A549 (cell line): ENCODE data around the gene GNPTG. TPM values are rescaled to one million over a fixed set of nuclear protein-coding genes. Genes with fewer than 3 reads are reported as not detected.

Experiments
- ATAC-seq, 2 experiments: fragments of 200-7000 bp in 1 of 2; fragments of >200 bp in 1 of 2; cut with Nextera tagmentation in 1 of 2; cut with Tn5 transposase in 1 of 2; 3 replicates each; pipeline versions ENCODE4 v1.8.0 to v1.9.1; 2018 to 2020; ENCODE audit warnings: mild to moderate bottlenecking in 1 of 2, moderate library complexity in 1 of 2
- CTCF ChIA-PET: fragments of 300-600 bp; sonication (Branson Sonifier 250); formaldehyde crosslinking; extraction: SDS; loops from one replicate; lab custom pipeline; 2021; ENCODE audit warnings: antibody characterized with exemption, inconsistent platforms; lab: Yijun Ruan, JAX
- POLR2A ChIA-PET: fragments of 350-600 bp; formaldehyde crosslinking; extraction: SDS; loops from one replicate; lab custom pipeline; 2021; ENCODE audit warnings: antibody characterized with exemption, inconsistent platforms; lab: Yijun Ruan, JAX
- DNase-seq, 2 experiments: peaks; one replicate each; pipeline versions ENCODE4 v3.0.0 to v3.0.0-alpha.2; 2011 to 2016; ENCODE audit warnings: low read depth in 1 of 2, low spot score in 1 of 2
- FAIRE-seq: peaks from 2 replicates; lab custom pipeline; 2011; peaks lifted over from hg19 to GRCh38; lab: Jason Lieb, UNC
- H3K27ac ChIP-seq, 2 experiments: fragments of >200 bp; sonication (Bioruptor Twin); formaldehyde crosslinking; 3 replicates each; pipeline ENCODE4 v1.5.1; 2016 to 2017
- H3K4me1 ChIP-seq: fragments of >200 bp; sonication (Bioruptor Twin); formaldehyde crosslinking; 3 replicates; pipeline ENCODE4 v1.6.1; 2016
- H3K4me2 ChIP-seq: fragments of >200 bp; sonication (Bioruptor Twin); formaldehyde crosslinking; 3 replicates; pipeline ENCODE4 v1.6.1; 2016
- H3K4me3 ChIP-seq: fragments of >200 bp; sonication (Bioruptor Twin); formaldehyde crosslinking; 3 replicates; pipeline ENCODE4 v1.5.1; 2016
- H3K9me3 ChIP-seq: fragments of >200 bp; sonication (Bioruptor Twin); formaldehyde crosslinking; 3 replicates; pipeline ENCODE4 v1.6.1; 2016
- BHLHE40 ChIP-seq: IDR thresholded peaks from 2 replicates; pipeline ENCODE4 v1.6.1; 2012; ENCODE audit warnings: low read depth, low read length, inconsistent platforms
- CBX8 ChIP-seq: fragments of 200-600 bp; sonication (generic); IDR thresholded peaks from 2 replicates; pipeline ENCODE4 v1.6.1; 2016
- CHD2 ChIP-seq: fragments of 150-350 bp; IDR thresholded peaks from 2 replicates; pipeline ENCODE4 v1.6.1; 2014; ENCODE audit warnings: low read length; ENCODE audit not compliant: partially characterized antibody
- CHD4 ChIP-seq: fragments of 200-600 bp; sonication (generic); IDR thresholded peaks from 2 replicates; pipeline ENCODE4 v1.6.1; 2016; ENCODE audit warnings: antibody characterized with exemption, mild to moderate bottlenecking, borderline replicate concordance
- EHF ChIP-seq: fragments of 250-450 bp; sonication (Bioruptor Pico); IDR thresholded peaks from 2 replicates; pipeline ENCODE4 v1.5.0; 2020; ENCODE audit warnings: mild to moderate bottlenecking
- EP300 ChIP-seq, 2 experiments: fragments of >200 bp; sonication (Bioruptor Twin); formaldehyde crosslinking; IDR thresholded peaks; 2 replicates in 1 of 2; 3 replicates in 1 of 2; pipeline ENCODE4 v1.6.1; 2016 to 2017
- FOSB ChIP-seq: fragments of 250-450 bp; sonication (Bioruptor Pico); IDR thresholded peaks from 2 replicates; pipeline ENCODE4 v1.5.0; 2020; ENCODE audit warnings: mild to moderate bottlenecking, moderate library complexity
- GATA3 ChIP-seq: IDR thresholded peaks from 2 replicates; pipeline ENCODE4 v1.6.1; 2012; ENCODE audit warnings: borderline replicate concordance
- HDAC2 ChIP-seq: fragments of 200-600 bp; sonication (generic); IDR thresholded peaks from 2 replicates; pipeline ENCODE4 v1.6.1; 2016
- HOXB13 ChIP-seq: fragments of 250-450 bp; sonication (Bioruptor Pico); IDR thresholded peaks from 2 replicates; pipeline ENCODE4 v1.5.0; 2020; ENCODE audit warnings: low read depth, mild to moderate bottlenecking, moderate library complexity
- JUNB ChIP-seq: fragments of >200 bp; sonication (Bioruptor Twin); formaldehyde crosslinking; IDR thresholded peaks from 2 replicates; pipeline ENCODE4 v1.6.1; 2016
- MAZ ChIP-seq: fragments of 150-350 bp; IDR thresholded peaks from 2 replicates; pipeline ENCODE4 v1.6.1; 2014; ENCODE audit warnings: antibody characterized with exemption, low read depth, low read length, borderline replicate concordance
- NR3C1 ChIP-seq: fragments of >200 bp; sonication (Bioruptor Twin); formaldehyde crosslinking; IDR thresholded peaks from 3 replicates; pipeline ENCODE4 v1.6.1; 2017
- RAD21 ChIP-seq, 2 experiments: fragments of >200 bp in 1 of 2; sonication (Bioruptor Twin) in 1 of 2; formaldehyde crosslinking in 1 of 2; IDR thresholded peaks in 1 of 2; conservative IDR thresholded peaks in 1 of 2; 2 replicates in 1 of 2; 3 replicates in 1 of 2; pipeline ENCODE4 v1.6.1; 2012 to 2018; ENCODE audit warnings: inconsistent platforms in 1 of 2
- SREBF2 ChIP-seq: fragments of 450-650 bp; IDR thresholded peaks from 2 replicates; pipeline ENCODE4 v1.6.1; 2014; ENCODE audit warnings: mild to moderate bottlenecking, moderate library complexity
- TP53 ChIP-seq: fragments of 250-450 bp; sonication (Bioruptor Pico); IDR thresholded peaks from 2 replicates; pipeline ENCODE4 v1.5.0; 2021; ENCODE audit warnings: mild to moderate bottlenecking, moderate library complexity
- ZC3H11A ChIP-seq: fragments of 450-650 bp; IDR thresholded peaks from 2 replicates; pipeline ENCODE4 v1.6.1; 2014; ENCODE audit warnings: antibody characterized with exemption, mild to moderate bottlenecking
- ZSCAN20 ChIP-seq: fragments of 250-450 bp; sonication (Bioruptor Pico); IDR thresholded peaks from 2 replicates; pipeline ENCODE4 v1.8.0; 2022; ENCODE audit warnings: mild to moderate bottlenecking, moderate library complexity
- WGBS: methylation state at CpG from one replicate; pipeline ENCODE4 v1.1.6; 2017; ENCODE audit errors: missing lambda C conversion rate; 5-methylcytosine and 5-hydroxymethylcytosine counted together
- polyA plus RNA-seq, 4 experiments: library from polyadenylated mRNA; depleted of rRNA in 3 of 4; stranded (reverse); fragments of >200 nt; fragmentation: RNase III in 1 of 4; extraction: RNeasy Plus Mini Kit Qiagen cat#74134 plus additional on column Dnase treatment in 1 of 4; gene quantifications; 2 replicates in 3 of 4; 3 replicates in 1 of 4; pipeline ENCODE4 v1.2.3, GENCODE V29; 2011 to 2017
- TF ChIP-seq, protein P1 (sequence below): fragments of 450-650 bp; IDR thresholded peaks from 2 replicates; pipeline ENCODE4 v1.6.1; 2014; ENCODE audit warnings: antibody characterized with exemption
- TF ChIP-seq, protein P2 (sequence below): IDR thresholded peaks from 2 replicates; pipeline ENCODE4 v1.6.1; 2012; ENCODE audit warnings: low read depth, borderline replicate concordance
- TF ChIP-seq, protein P3 (sequence below): fragments of >200 bp; sonication (Bioruptor Twin); formaldehyde crosslinking; IDR thresholded peaks from 3 replicates; pipeline ENCODE4 v1.5.1; 2016
- TF ChIP-seq, protein P4 (sequence below): IDR thresholded peaks from 2 replicates; pipeline ENCODE4 v1.6.1; 2012

GNPTG gene
- polyA plus RNA-seq, 2 of the 4 experiments (the other 2 are of a cell fraction), result 23.4 to 24.2 TPM

DNA sequence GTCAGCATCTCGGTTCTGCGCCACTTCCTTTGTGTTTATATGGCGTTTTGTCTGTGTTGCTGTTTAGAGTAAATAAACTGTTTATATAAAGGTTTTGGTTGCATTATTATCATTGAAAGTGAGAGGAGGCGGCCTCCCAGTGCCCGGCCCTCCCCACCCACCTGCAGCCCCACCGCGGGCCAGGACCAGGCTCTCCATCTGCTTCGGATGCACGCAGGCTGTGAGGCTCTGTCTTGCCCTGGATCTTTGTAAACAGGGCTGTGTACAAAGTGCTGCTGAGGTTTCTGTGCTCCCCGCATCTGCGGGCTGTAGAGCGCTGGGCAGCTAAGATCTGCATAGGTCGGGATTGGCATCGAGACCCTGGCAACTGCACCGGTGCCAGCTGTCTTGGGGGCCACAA lies 26.5 kb upstream of the GNPTG start:
- CTCF ChIA-PET, result interaction anchor here (0.8 to 6.1 kb wide), 4 partner anchors 12 to 78 kb away, joined by 3 to 44 read pairs (median 8); no protein-coding TSS in a partner anchor
- no peak for FAIRE-seq
- POLR2A ChIA-PET, result no interaction called here

DNA sequence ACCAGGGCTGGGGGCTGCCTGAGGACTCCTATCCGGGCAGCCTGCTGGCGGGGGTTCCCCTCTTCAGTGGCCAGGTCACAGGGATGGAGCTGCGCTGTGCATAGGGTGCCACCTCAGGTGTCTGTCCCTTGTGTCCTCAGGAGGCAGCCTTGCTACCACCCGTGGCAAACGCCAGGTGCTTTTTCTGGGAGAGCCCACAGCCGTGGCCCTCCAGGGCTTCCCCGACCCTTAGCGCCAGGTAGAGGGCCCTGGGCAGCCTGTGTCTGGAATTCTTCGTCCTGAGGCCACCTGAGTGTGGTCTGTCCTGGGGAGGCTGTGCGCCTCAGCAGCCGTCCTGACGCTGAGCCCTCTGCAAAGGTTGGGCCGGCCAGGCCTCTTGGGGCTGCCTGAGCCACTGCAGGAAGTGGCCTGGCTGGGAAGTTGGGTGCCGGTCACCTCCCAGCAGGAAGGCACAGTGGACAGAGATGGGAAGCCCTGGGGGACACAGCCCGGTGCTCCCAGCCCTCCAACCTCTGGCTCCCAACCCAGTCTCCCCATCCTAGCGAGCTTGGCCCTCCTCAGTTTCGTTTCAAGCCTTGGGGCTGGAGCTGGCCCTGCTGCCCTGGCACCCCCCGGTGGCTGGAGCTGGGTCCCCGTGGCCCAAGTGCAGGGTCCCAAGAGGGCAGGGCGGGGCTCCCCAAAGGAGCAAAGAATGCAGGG lies 25.9 kb upstream of the GNPTG start:
- no peak for FAIRE-seq
- POLR2A ChIA-PET, result interaction anchor here (0.9 kb wide), 1 partner anchor 16 kb away, joined by 3 read pairs; the partner anchor contains the start of gene UBE2I

More for the DNA sequence above, 26.5 kb upstream of the GNPTG start:
- TF ChIP-seq FOSB (CRISPR knock-in tag), result no peak
- TF ChIP-seq, protein P1, sequence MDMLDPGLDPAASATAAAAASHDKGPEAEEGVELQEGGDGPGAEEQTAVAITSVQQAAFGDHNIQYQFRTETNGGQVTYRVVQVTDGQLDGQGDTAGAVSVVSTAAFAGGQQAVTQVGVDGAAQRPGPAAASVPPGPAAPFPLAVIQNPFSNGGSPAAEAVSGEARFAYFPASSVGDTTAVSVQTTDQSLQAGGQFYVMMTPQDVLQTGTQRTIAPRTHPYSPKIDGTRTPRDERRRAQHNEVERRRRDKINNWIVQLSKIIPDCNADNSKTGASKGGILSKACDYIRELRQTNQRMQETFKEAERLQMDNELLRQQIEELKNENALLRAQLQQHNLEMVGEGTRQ, result no peak
- no peak for TF ChIP-seq MAZ
- TF ChIP-seq BHLHE40, result no peak
- no peak for TF ChIP-seq CHD2
- no peak for TF ChIP-seq HOXB13 (CRISPR knock-in tag)
- TF ChIP-seq, protein P2, sequence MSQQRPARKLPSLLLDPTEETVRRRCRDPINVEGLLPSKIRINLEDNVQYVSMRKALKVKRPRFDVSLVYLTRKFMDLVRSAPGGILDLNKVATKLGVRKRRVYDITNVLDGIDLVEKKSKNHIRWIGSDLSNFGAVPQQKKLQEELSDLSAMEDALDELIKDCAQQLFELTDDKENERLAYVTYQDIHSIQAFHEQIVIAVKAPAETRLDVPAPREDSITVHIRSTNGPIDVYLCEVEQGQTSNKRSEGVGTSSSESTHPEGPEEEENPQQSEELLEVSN, result no peak
- TF ChIP-seq RAD21 (conservative IDR thresholded peaks at IDR 0.05 in 1 of 2, IDR thresholded peaks at IDR 0.05 in 1 of 2), result no peak
- no peak for TF ChIP-seq ZC3H11A
- no peak for TF ChIP-seq CHD4
- TF ChIP-seq TP53 (CRISPR knock-in tag), result no peak
- TF ChIP-seq, protein P3, sequence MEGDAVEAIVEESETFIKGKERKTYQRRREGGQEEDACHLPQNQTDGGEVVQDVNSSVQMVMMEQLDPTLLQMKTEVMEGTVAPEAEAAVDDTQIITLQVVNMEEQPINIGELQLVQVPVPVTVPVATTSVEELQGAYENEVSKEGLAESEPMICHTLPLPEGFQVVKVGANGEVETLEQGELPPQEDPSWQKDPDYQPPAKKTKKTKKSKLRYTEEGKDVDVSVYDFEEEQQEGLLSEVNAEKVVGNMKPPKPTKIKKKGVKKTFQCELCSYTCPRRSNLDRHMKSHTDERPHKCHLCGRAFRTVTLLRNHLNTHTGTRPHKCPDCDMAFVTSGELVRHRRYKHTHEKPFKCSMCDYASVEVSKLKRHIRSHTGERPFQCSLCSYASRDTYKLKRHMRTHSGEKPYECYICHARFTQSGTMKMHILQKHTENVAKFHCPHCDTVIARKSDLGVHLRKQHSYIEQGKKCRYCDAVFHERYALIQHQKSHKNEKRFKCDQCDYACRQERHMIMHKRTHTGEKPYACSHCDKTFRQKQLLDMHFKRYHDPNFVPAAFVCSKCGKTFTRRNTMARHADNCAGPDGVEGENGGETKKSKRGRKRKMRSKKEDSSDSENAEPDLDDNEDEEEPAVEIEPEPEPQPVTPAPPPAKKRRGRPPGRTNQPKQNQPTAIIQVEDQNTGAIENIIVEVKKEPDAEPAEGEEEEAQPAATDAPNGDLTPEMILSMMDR, result no peak
- no peak for TF ChIP-seq NR3C1
- TF ChIP-seq SREBF2, result no peak
- TF ChIP-seq HDAC2, result no peak
- TF ChIP-seq EP300 (IDR thresholded peaks at IDR 0.05), result no peak
- no peak for TF ChIP-seq CBX8
- Histone ChIP-seq H3K4me2 (no peak overlapping the region), H3K4me1 (no peaks in the 10 kb centered on the region), H3K9me3 (no peaks in the 10 kb centered on the region), H3K4me3 (no peak overlapping the region), H3K27ac (no peak overlapping the region)
- ATAC-seq (peak; percentile 5 to 11; a peak in 4 of 6 replicates), DNase-seq (no peak)
- WGBS, result 85% methylated on average over 11 of the region's 15 CpGs

More for the DNA sequence above, 25.9 kb upstream of the GNPTG start:
- WGBS, result 86% methylated on average over 8 of the region's 20 CpGs
- Histone ChIP-seq H3K4me1 (no peaks in the 10 kb centered on the region), H3K4me3 (no peak overlapping the region), H3K27ac (0 out of 6 replicates have a peak overlapping the region, but pooled peaks of 1 of the 2 experiments have one; percentile 15), H3K9me3 (no peaks in the 10 kb centered on the region), H3K4me2 (no peak overlapping the region)
- CTCF ChIA-PET, result interaction anchor here (0.8 to 6.1 kb wide), 7 partner anchors 11 to 79 kb away, joined by 3 to 44 read pairs (median 3); no protein-coding TSS in a partner anchor
- no peak for TF ChIP-seq TP53 (CRISPR knock-in tag)
- TF ChIP-seq, protein P4, sequence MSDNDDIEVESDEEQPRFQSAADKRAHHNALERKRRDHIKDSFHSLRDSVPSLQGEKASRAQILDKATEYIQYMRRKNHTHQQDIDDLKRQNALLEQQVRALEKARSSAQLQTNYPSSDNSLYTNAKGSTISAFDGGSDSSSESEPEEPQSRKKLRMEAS, result no peak
- TF ChIP-seq GATA3, result no peak
- no peak for TF ChIP-seq JUNB
- TF ChIP-seq ZSCAN20, result no peak
- TF ChIP-seq EHF, result no peak
- no peak for TF ChIP-seq EP300 (IDR thresholded peaks at IDR 0.05)
- no peak for DNase-seq
- ATAC-seq, result peak; percentile 23 to 31; a peak in 5 of 6 replicates
